WTC11 (cell line): Measurements from ENCODE around the gene SPOCK2. TPM values are rescaled to one million over a fixed set of nuclear protein-coding genes. Genes with fewer than 3 reads are reported as not detected.
A peak's percentile ranks its signal among the peaks of the same experiment; 100 is the strongest.

Source experiments
- ATAC-seq: fragments of 200-7000 bp; cut with Tn5 transposase; 2 replicates; pipeline ENCODE4 v1.10.0; 2021; ENCODE audit warnings: mild to moderate bottlenecking, moderate library complexity
- CTCF ChIA-PET: fragments of 300-600 bp; sonication (Branson Sonifier 250); formaldehyde crosslinking; loops from one replicate; lab custom pipeline; 2021; ENCODE audit warnings: antibody characterized with exemption; lab: Charles Lee
- POLR2A ChIA-PET: fragments of 350-600 bp; sonication (Branson Sonifier 250); formaldehyde crosslinking; loops from one replicate; lab custom pipeline; 2021; ENCODE audit warnings: antibody characterized with exemption; lab: Charles Lee
- DNase-seq: peaks from one replicate; pipeline ENCODE4 v3.0.0; 2021; ENCODE audit warnings: low spot score
- H3K27ac Mint-ChIP-seq: 2 replicates; pipeline ENCODE4 v1.8.0; 2021; ENCODE audit warnings: mixed read lengths
- H3K27me3 Mint-ChIP-seq: 2 replicates; pipeline ENCODE4 v1.8.0; 2021; ENCODE audit warnings: low read depth, mild to moderate bottlenecking, moderate library complexity, mixed read lengths
- H3K36me3 Mint-ChIP-seq: 2 replicates; pipeline ENCODE4 v1.8.0; 2021; ENCODE audit warnings: mixed read lengths
- H3K4me1 Mint-ChIP-seq: 2 replicates; pipeline ENCODE4 v1.8.0; 2022; ENCODE audit warnings: mixed read lengths
- H3K4me3 Mint-ChIP-seq: 2 replicates; pipeline ENCODE4 v1.8.0; 2021; ENCODE audit warnings: mild to moderate bottlenecking, moderate library complexity, mixed read lengths
- H3K9me3 Mint-ChIP-seq: 2 replicates; pipeline ENCODE4 v1.8.0; 2021; ENCODE audit warnings: mixed read lengths
- AR ChIP-seq: fragments of 250-450 bp; sonication (Bioruptor Pico); IDR thresholded peaks from 2 replicates; pipeline ENCODE4 v1.9.0; 2021; ENCODE audit warnings: mild to moderate bottlenecking
- ATF3 ChIP-seq: sonication (generic); formaldehyde crosslinking; conservative IDR thresholded peaks from 2 replicates; pipeline ENCODE4 v1.8.1; 2022; ENCODE audit warnings: mild to moderate bottlenecking, missing genetic modification reagents
- CBFB ChIP-seq: sonication (generic); formaldehyde crosslinking; IDR thresholded peaks from 2 replicates; pipeline ENCODE4 v1.8.1; 2022; ENCODE audit warnings: mild to moderate bottlenecking, low read depth, missing genetic modification reagents
- CTCF ChIP-seq: fragments of 200-600 bp; IDR thresholded peaks from 2 replicates; pipeline ENCODE4 v1.8.0; 2022; ENCODE audit warnings: antibody characterized with exemption
- JAZF1 ChIP-seq: fragments of 250-450 bp; sonication (Bioruptor Pico); IDR thresholded peaks from 2 replicates; pipeline ENCODE4 v1.9.0; 2021; ENCODE audit warnings: moderate library complexity, mild to moderate bottlenecking, inconsistent platforms
- MXD4 ChIP-seq: fragments of 250-450 bp; sonication (Bioruptor Pico); IDR thresholded peaks from 2 replicates; pipeline ENCODE4 v1.8.0; 2021; ENCODE audit warnings: mild to moderate bottlenecking, moderate library complexity, borderline replicate concordance
- USF1 ChIP-seq: sonication (generic); formaldehyde crosslinking; IDR thresholded peaks from 2 replicates; pipeline ENCODE4 v1.8.0; 2022; ENCODE audit warnings: mild to moderate bottlenecking, missing genetic modification reagents
- ZNF281 ChIP-seq: sonication (generic); formaldehyde crosslinking; IDR thresholded peaks from 2 replicates; pipeline ENCODE4 v1.8.0; 2023; ENCODE audit warnings: mild to moderate bottlenecking, missing genetic modification reagents
- total RNA-seq: library from RNA; stranded (reverse); gene quantifications from 3 replicates; pipeline ENCODE4 v1.2.3, GENCODE V29; 2021
- TF ChIP-seq, protein P1 (sequence below): fragments of 250-450 bp; sonication (Bioruptor Pico); conservative IDR thresholded peaks from 2 replicates; pipeline ENCODE4 v1.9.0; 2021; ENCODE audit warnings: mild to moderate bottlenecking
- TF ChIP-seq, protein P2 (sequence below): sonication (generic); formaldehyde crosslinking; conservative IDR thresholded peaks from 2 replicates; pipeline ENCODE4 v1.8.1; 2023; ENCODE audit warnings: mild to moderate bottlenecking, low read depth, missing genetic modification reagents, moderate library complexity
- TF ChIP-seq, protein P3 (sequence below): sonication (generic); formaldehyde crosslinking; IDR thresholded peaks from 2 replicates; pipeline ENCODE4 v1.8.1; 2022; ENCODE audit warnings: mild to moderate bottlenecking, missing genetic modification reagents, moderate library complexity, borderline replicate concordance

SPOCK2 gene
- total RNA-seq, 1 experiment from 2014 or later, result 4.7 TPM

GRCh38 chr10:72126184-72126871 lies 38.0 kb upstream of the SPOCK2 start:
- Mint-ChIP-seq H3K9me3 (no peaks in the 10 kb centered on the region), H3K27ac (peak overlapping the region; percentile 55), H3K27me3 (no peaks in the 10 kb centered on the region), H3K4me1 (peaks cover 12% of the 10 kb centered on the region), H3K4me3 (no peak overlapping the region), H3K36me3 (no peaks in the 10 kb centered on the region; the same call in 1 of the 2 replicates)
- DNase-seq (no peak), ATAC-seq (peak; percentile 60; the same call in 1 of the 2 replicates)
- POLR2A ChIA-PET, result interaction anchor here (1.2 kb wide), 1 partner anchor 148 kb away, joined by 6 read pairs; the partner anchor contains the start of gene DDIT4
- CTCF ChIA-PET, result interaction anchor here (0.5 to 2.9 kb wide), 41 partner anchors 10 to 1961 kb away, joined by 3 to 20 read pairs (median 4); partner anchors contain the start of genes ANAPC16, ASCC1 and SPOCK2
- TF ChIP-seq, protein P1, sequence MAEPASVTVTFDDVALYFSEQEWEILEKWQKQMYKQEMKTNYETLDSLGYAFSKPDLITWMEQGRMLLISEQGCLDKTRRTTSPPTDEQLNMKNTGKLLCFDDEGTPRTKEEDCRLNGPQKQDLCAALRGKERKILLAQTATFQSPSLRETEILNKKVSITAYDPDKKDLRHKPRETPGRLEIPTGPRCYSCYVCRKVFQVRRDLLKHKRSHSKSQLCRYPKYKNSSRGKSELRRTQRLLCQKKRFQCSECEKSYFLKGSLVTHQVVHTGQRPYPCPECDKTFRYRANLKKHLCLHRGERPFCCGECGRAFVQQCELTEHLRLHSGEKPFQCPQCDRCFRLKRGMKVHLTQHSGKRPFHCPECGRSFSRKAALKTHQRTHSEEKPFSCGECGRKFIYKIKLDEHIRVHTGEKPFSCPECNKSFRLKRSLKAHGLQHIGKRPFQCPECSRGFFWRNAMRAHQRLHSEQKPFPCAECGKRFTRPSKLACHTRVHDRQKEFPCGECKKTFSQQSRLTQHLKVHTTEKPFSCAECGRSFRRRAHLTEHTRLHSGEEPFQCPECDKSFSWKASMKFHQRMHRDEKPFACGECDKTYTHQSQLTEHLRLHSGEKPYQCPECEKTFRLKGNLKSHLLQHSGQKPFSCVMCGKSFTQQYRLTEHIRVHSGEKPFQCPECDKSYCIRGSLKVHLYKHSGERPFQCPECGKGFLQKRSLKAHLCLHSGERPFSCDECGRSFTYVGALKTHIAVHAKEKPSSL, result no peak

DNA sequence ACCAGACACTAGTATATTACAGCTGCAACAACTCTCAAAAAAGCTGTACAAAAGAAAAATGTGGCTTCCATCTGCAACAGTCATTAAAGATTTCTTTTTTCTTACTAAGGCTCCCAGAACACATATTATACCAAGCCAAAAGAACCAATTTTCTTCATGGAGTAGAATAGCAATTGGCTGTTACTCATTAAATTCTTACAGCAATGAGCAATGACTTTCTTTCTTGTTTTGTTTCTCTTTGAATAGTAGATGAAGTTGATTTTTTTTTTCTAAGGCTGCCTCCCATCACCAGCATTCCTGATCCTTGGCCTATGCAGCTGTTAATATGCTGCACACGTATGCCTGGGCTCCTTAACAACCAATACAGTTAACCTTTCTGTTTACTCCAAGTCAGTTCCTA lies 36.6 kb upstream of the SPOCK2 start:
- no peak overlapping the region for H3K27ac Mint-ChIP-seq
- no peaks in the 10 kb centered on the region for H3K9me3 Mint-ChIP-seq
- H3K36me3 Mint-ChIP-seq, result no peaks in the 10 kb centered on the region; the same call in 1 of the 2 replicates
- H3K27me3 Mint-ChIP-seq, result no peaks in the 10 kb centered on the region
- no peak for TF ChIP-seq USF1 (CRISPR knock-in tag)
- TF ChIP-seq CTCF, result no peak
- TF ChIP-seq, protein P2, sequence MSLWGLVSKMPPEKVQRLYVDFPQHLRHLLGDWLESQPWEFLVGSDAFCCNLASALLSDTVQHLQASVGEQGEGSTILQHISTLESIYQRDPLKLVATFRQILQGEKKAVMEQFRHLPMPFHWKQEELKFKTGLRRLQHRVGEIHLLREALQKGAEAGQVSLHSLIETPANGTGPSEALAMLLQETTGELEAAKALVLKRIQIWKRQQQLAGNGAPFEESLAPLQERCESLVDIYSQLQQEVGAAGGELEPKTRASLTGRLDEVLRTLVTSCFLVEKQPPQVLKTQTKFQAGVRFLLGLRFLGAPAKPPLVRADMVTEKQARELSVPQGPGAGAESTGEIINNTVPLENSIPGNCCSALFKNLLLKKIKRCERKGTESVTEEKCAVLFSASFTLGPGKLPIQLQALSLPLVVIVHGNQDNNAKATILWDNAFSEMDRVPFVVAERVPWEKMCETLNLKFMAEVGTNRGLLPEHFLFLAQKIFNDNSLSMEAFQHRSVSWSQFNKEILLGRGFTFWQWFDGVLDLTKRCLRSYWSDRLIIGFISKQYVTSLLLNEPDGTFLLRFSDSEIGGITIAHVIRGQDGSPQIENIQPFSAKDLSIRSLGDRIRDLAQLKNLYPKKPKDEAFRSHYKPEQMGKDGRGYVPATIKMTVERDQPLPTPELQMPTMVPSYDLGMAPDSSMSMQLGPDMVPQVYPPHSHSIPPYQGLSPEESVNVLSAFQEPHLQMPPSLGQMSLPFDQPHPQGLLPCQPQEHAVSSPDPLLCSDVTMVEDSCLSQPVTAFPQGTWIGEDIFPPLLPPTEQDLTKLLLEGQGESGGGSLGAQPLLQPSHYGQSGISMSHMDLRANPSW (CRISPR knock-in tag), result no peak
- TF ChIP-seq ZNF281, result no peak
- no peak for TF ChIP-seq JAZF1 (CRISPR knock-in tag)
- no peak for TF ChIP-seq AR (CRISPR knock-in tag)
- TF ChIP-seq, protein P3, sequence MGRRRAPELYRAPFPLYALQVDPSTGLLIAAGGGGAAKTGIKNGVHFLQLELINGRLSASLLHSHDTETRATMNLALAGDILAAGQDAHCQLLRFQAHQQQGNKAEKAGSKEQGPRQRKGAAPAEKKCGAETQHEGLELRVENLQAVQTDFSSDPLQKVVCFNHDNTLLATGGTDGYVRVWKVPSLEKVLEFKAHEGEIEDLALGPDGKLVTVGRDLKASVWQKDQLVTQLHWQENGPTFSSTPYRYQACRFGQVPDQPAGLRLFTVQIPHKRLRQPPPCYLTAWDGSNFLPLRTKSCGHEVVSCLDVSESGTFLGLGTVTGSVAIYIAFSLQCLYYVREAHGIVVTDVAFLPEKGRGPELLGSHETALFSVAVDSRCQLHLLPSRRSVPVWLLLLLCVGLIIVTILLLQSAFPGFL, result no peak
- no peak for TF ChIP-seq MXD4 (CRISPR knock-in tag)
- TF ChIP-seq CBFB (CRISPR knock-in tag), result no peak
- no peak for TF ChIP-seq ATF3 (CRISPR knock-in tag)
- DNase-seq (no peak), ATAC-seq (no peak)
- ChIA-PET POLR2A (interaction anchor here (0.5 to 0.6 kb wide), 2 partner anchors 32 to 196 kb away, joined by 3 to 6 read pairs; no protein-coding TSS in a partner anchor), CTCF (no interaction called here)
- peaks cover 12% of the 10 kb centered on the region for H3K4me1 Mint-ChIP-seq
- H3K4me3 Mint-ChIP-seq, result no peak overlapping the region
